Parathyroid adenoma (tissue), 2 donors: ENCODE measurements around the gene GOLGA5.
"Not testable (repeated sequence)": the region's sequence is repeated elsewhere in the genome, so short reads cannot be mapped to it uniquely, and the experiment has no call there.

Source experiments
- H2AFZ ChIP-seq: fragments of 300-600 bp; sonication (generic); one replicate; pipeline ENCODE4 v1.7.0; 2017; ENCODE audit warnings: antibody characterized with exemption, mild to moderate bottlenecking
- H3K27ac ChIP-seq: fragments of 300-600 bp; sonication (generic); one replicate; pipeline ENCODE4 v1.7.0; 2017
- H3K27me3 ChIP-seq: fragments of 300-600 bp; sonication (generic); one replicate; pipeline ENCODE4 v1.7.0; 2017; ENCODE audit warnings: low read length; ENCODE audit not compliant: control insufficient read depth, insufficient read depth
- H3K36me3 ChIP-seq: fragments of 300-600 bp; sonication (generic); one replicate; pipeline ENCODE4 v1.7.0; 2017; ENCODE audit warnings: low read length; ENCODE audit not compliant: control insufficient read depth, insufficient read depth
- H3K4me1 ChIP-seq: fragments of 300-600 bp; sonication (generic); one replicate; pipeline ENCODE4 v1.7.0; 2017; ENCODE audit warnings: control low read depth
- H3K4me2 ChIP-seq: fragments of 300-600 bp; sonication (generic); one replicate; pipeline ENCODE4 v1.7.0; 2017; ENCODE audit warnings: low read length
- H3K4me3 ChIP-seq: fragments of 300-600 bp; sonication (generic); one replicate; pipeline ENCODE4 v1.7.0; 2017; ENCODE audit warnings: low read depth, low read length
- H3K79me2 ChIP-seq: fragments of 300-600 bp; sonication (generic); one replicate; pipeline ENCODE4 v1.7.0; 2017; ENCODE audit warnings: control low read depth
- H3K9ac ChIP-seq: fragments of 300-600 bp; sonication (generic); one replicate; pipeline ENCODE4 v1.7.0; 2017; ENCODE audit warnings: mild to moderate bottlenecking
- H3K9me3 ChIP-seq: fragments of 300-600 bp; sonication (generic); one replicate; pipeline ENCODE4 v1.7.0; 2017; ENCODE audit warnings: low read length; ENCODE audit not compliant: control insufficient read depth
- TF ChIP-seq, protein P1 (sequence below): fragments of 300-600 bp; sonication (generic); IDR thresholded peaks from one replicate; pipeline ENCODE4 v1.7.0; 2017; ENCODE audit warnings: antibody characterized with exemption, mild to moderate bottlenecking
- donor health status: primary hyperparathyroidism.

GOLGA5 gene, protein sequence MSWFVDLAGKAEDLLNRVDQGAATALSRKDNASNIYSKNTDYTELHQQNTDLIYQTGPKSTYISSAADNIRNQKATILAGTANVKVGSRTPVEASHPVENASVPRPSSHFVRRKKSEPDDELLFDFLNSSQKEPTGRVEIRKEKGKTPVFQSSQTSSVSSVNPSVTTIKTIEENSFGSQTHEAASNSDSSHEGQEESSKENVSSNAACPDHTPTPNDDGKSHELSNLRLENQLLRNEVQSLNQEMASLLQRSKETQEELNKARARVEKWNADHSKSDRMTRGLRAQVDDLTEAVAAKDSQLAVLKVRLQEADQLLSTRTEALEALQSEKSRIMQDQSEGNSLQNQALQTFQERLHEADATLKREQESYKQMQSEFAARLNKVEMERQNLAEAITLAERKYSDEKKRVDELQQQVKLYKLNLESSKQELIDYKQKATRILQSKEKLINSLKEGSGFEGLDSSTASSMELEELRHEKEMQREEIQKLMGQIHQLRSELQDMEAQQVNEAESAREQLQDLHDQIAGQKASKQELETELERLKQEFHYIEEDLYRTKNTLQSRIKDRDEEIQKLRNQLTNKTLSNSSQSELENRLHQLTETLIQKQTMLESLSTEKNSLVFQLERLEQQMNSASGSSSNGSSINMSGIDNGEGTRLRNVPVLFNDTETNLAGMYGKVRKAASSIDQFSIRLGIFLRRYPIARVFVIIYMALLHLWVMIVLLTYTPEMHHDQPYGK

DNA sequence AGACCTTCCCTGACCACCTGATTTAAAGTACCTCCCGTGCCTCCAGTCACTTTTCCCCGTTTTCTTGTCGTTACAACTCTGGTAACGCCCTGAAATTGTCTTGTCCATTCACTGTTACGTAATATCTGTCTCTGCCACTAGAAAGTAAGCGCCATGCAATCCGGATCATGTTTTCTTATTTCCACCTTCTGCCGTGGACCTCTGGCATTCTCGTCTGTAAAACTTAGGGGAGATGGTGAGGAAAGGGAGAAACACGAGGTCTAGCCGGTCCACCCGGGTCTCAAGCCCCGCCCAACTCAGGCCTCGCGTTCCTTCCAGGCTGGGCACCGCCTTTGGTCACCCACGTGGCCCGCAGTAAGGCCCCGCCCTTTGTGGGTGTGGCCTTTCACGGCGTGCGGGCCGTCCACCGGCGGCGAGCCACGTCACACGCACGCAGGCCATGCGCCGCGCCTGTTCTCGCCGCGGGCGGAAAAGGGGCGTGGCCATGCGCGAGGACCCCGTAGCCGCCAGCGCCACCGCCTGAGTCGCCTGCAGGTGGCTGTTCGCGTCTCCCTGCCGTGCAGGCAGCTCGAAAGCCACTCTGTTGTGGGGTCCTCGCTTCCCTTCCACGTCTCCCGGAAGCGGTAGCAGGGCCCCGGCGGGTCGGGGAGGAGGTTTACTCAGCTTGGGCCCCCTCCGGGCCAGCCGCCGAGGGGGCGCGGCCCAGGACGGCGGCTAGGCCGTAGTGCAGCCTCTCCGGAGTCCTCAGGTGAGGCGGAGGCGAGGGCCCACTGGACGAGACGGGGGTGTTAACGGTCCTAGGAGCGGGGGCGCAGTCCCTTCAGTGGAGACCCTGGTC, at the start of gene GOLGA5:
Gene GOLGA5 (plus strand): TSS at position 597 of the 838 bp plus-strand sequence. CDS start 3,133 bp downstream, outside the sequence.
- peak within 1 kb of the TSS; percentile 79 for H3K27ac ChIP-seq
- H3K9ac ChIP-seq, result peak within 1 kb of the TSS; percentile 89
- peak within 1 kb of the TSS; percentile 88 for H3K4me2 ChIP-seq
- H3K4me1 ChIP-seq, result peaks cover 5% of the 10 kb centered on the region
- no peaks in the 10 kb centered on the region for H3K9me3 ChIP-seq
- H3K36me3 ChIP-seq, result no peaks in the 10 kb centered on the region
- TF ChIP-seq, protein P1, sequence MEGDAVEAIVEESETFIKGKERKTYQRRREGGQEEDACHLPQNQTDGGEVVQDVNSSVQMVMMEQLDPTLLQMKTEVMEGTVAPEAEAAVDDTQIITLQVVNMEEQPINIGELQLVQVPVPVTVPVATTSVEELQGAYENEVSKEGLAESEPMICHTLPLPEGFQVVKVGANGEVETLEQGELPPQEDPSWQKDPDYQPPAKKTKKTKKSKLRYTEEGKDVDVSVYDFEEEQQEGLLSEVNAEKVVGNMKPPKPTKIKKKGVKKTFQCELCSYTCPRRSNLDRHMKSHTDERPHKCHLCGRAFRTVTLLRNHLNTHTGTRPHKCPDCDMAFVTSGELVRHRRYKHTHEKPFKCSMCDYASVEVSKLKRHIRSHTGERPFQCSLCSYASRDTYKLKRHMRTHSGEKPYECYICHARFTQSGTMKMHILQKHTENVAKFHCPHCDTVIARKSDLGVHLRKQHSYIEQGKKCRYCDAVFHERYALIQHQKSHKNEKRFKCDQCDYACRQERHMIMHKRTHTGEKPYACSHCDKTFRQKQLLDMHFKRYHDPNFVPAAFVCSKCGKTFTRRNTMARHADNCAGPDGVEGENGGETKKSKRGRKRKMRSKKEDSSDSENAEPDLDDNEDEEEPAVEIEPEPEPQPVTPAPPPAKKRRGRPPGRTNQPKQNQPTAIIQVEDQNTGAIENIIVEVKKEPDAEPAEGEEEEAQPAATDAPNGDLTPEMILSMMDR, result peak; percentile 42
- H2AFZ ChIP-seq, result peak within 1 kb of the TSS; percentile 91
- peak within 1 kb of the TSS; percentile 96 for H3K4me3 ChIP-seq
- no peaks in the 10 kb centered on the region for H3K27me3 ChIP-seq
- peaks cover 14% of the 10 kb centered on the region for H3K79me2 ChIP-seq

DNA sequence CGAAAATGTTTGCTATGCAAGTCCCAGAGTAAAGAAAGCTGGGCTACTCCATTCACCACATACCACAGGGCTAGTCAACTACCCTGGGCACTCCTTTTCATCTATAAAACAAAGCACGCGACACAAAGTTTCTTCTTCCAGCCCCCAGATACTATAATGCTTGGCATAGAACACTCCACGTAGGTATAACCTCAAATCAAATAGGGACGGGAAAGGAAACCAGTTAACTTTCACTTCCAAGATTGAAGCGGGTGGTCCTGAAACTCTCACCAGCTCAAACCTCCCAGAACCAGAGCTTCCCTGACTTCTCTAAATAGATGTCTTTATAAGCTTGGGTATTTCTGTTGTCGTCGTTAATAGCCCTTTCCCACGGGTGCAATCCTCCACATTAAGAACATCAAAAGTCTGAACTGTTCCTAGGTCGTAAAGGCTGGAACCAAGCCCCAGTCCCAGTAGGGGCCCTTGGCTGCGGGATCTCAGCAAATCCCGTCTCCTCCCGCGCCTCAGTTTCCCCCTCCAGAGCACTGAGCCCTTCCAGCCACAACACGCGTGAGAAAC, 46.3 kb upstream of the GOLGA5 start:
- Histone ChIP-seq H3K4me3 (peak overlapping the region; percentile 98), H3K27me3 (no peaks in the 10 kb centered on the region), H3K9me3 (no peaks in the 10 kb centered on the region), H3K9ac (peak overlapping the region; percentile 47), H2AFZ (peak overlapping the region; percentile 81), H3K4me1 (peaks cover 6% of the 10 kb centered on the region), H3K27ac (peak overlapping the region; percentile 53), H3K4me2 (peak overlapping the region; percentile 89), H3K36me3 (no peaks in the 10 kb centered on the region), H3K79me2 (peaks cover 39% of the 10 kb centered on the region)
- TF ChIP-seq, protein P1, result no peak

DNA sequence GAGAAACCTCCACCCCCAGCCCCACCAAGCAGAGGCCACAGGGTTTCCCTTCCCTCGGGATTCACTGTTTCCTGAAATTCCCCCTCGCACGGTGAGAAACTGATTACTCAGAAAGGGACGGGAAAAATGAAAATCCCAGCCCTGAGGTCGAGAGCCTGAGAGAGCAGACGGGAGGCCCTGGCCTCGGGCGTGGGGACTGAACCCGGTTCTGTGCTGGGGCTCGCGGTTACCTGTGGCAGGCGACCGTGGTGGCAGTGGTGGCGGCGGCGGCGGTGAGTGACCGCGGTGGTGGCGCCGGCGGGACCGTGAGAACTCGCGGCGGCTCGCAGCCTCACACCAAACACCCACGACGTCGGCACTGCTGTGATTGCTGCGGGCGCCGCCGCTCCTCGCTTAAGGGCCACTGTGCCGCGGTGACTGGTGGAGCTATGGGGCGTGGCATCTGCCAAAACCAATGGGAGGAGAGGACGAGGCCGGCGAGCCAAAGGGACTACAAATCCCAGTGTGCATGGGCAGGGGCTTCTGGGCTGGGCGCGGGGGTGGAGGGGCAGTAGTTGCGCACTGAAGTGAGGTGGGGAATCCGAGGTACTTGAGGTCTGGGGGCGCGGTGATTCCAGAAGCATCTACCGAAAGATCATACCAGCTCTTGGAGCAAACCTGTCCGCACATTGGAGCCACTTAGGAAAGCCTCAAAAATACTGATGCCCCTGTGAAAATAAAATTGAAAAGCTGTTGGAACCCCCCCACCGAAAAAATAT, 45.7 kb upstream of the GOLGA5 start, which contains the start of gene LGMN:
Gene LGMN (minus strand): TSS at position 369 of the 758 bp plus-strand sequence. CDS start 15,841 bp downstream, outside the sequence.
- Histone ChIP-seq H3K4me1 (peaks cover 6% of the 10 kb centered on the region), H2AFZ (peak within 1 kb of the TSS; percentile 81), H3K4me3 (peak within 1 kb of the TSS; percentile 98), H3K79me2 (peaks cover 34% of the 10 kb centered on the region), H3K27ac (peak within 1 kb of the TSS; percentile 53), H3K9ac (peak within 1 kb of the TSS; percentile 47), H3K36me3 (no peaks in the 10 kb centered on the region), H3K4me2 (peak within 1 kb of the TSS; percentile 89), H3K27me3 (no peaks in the 10 kb centered on the region), H3K9me3 (no peaks in the 10 kb centered on the region)
- TF ChIP-seq, protein P1, result no peak

DNA sequence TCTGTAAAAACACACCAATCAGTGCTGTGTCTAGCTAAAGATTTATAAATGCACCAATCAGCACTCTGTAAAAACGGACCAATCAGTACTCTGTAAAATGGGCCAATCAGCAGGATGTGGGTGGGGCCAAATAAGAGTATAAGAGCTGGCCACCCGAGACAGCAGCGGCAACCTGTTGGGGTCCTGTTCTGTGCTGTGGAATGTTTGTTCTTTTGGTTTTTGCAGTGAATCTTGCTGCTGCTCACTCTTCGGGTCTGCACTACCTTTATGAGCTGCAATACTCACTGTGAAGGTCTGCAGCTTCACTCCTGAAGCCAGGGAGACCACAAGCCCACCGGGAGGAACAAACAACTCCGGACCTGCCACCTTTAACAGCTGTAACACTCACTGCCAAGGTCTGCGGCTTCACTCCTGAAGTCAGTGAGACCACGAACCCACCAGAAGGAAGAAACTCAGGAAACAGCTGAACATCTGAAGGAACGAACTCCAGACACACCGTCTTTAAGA, 43.8 kb upstream of the GOLGA5 start:
- not testable (repeated sequence) for H3K27me3 ChIP-seq, H3K4me1 ChIP-seq, H3K4me3 ChIP-seq, H3K36me3 ChIP-seq, H3K27ac ChIP-seq, H3K4me2 ChIP-seq, H2AFZ ChIP-seq, H3K9ac ChIP-seq, H3K9me3 ChIP-seq
- peaks cover 27% of the 10 kb centered on the region for H3K79me2 ChIP-seq
